Activated T-helper 1 cell treated with anti-CD3 and anti-CD28 coated beads, Interleukin-12 subunit alpha, Interleukin-12 subunit beta, Interleukin-2, Interleukin-4 antibody, amounts not matched to agents 30 ng/mL and 10 ng/mL and 1 ng/mL, durations not matched to agents 14 hours and 24 hours and 36 hours (primary cell): Measurements from ENCODE around the gene KCNMA1. TPM values are rescaled to one million over a fixed set of nuclear protein-coding genes. Genes with fewer than 3 reads are reported as not detected.

Experiments used
- DNase-seq: peaks from one replicate; pipeline ENCODE4 v3.0.0; 2021; ENCODE audit warnings: low spot score
- H3K27ac Mint-ChIP-seq: one replicate; pipeline ENCODE4 v1.8.0; 2021; ENCODE audit warnings: mild to moderate bottlenecking, mixed read lengths
- H3K27me3 Mint-ChIP-seq: one replicate; pipeline ENCODE4 v1.8.0; 2022; ENCODE audit warnings: mild to moderate bottlenecking, moderate library complexity, mixed read lengths; ENCODE audit not compliant: insufficient read depth
- H3K36me3 Mint-ChIP-seq: one replicate; pipeline ENCODE4 v1.8.0; 2021; ENCODE audit warnings: low read depth, mixed read lengths
- H3K4me1 Mint-ChIP-seq: one replicate; pipeline ENCODE4 v1.8.0; 2021; ENCODE audit warnings: low read depth, mixed read lengths
- H3K4me3 Mint-ChIP-seq: one replicate; pipeline ENCODE4 v1.8.0; 2021; ENCODE audit warnings: mild to moderate bottlenecking, moderate library complexity, mixed read lengths
- H3K9me3 Mint-ChIP-seq: one replicate; pipeline ENCODE4 v1.8.0; 2021; ENCODE audit warnings: mixed read lengths
- intact Hi-C: fragments of 100-400 bp; cut with micrococcal nuclease; formaldehyde crosslinking; loops from one replicate; pipeline ENCODE4 v1.15.1; 2024
- total RNA-seq: library from RNA; stranded (reverse); gene quantifications from 2 replicates; pipeline ENCODE4 v1.2.3, GENCODE V29; 2022

KCNMA1 gene
- total RNA-seq, 1 donor from 2014 or later, result not detected

DNA sequence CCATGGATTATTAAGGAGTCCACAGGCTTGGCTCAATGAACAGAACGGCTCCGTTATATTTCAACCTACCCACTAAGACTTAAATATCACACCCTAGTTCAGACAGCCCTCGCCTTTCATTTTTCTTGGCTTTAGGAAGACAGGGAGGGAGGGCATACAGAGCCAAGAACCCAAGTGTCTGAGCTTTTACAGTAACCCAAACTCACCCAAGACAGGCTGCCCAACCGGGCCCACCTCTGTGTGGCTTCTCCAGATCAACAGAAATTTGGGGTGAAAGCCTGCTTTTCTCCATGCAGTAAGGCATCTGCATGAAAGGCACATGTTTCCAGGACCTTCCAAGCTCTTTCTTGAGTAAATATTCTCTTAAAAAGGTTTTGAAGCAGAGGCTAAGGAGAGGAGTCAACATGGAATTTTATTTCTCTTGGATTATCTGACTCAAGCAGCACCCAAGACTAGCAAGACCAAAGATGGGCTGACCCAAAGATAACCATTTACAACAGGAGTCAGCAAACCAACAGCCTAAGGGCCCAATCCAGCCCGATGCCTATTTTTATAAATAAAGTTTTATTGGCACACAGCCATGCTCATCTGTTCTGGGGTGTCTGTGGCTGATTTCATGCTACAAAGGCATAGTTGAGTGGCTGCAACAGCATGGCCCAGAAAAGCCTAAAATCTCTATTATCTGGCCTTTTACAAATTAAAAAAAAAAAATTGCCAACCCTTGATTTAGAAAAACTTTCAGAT, 90.1 kb downstream of the KCNMA1 start:
- no peak overlapping the region for H3K27ac Mint-ChIP-seq
- no peaks in the 10 kb centered on the region for H3K4me1 Mint-ChIP-seq
- no peaks in the 10 kb centered on the region for H3K36me3 Mint-ChIP-seq
- intact Hi-C loops, result no loop called here
- DNase-seq, result no peak
- peaks cover 14% of the 10 kb centered on the region for H3K27me3 Mint-ChIP-seq
- no peaks in the 10 kb centered on the region for H3K9me3 Mint-ChIP-seq
- no peak overlapping the region for H3K4me3 Mint-ChIP-seq

GRCh38 chr10:77546042-77546441, 91.6 kb downstream of the KCNMA1 start:
- Mint-ChIP-seq H3K4me3 (no peak overlapping the region), H3K9me3 (no peaks in the 10 kb centered on the region), H3K27me3 (peaks cover 12% of the 10 kb centered on the region), H3K27ac (no peak overlapping the region), H3K4me1 (no peaks in the 10 kb centered on the region), H3K36me3 (no peaks in the 10 kb centered on the region)
- no peak for DNase-seq
- intact Hi-C loops, result no loop called here

DNA sequence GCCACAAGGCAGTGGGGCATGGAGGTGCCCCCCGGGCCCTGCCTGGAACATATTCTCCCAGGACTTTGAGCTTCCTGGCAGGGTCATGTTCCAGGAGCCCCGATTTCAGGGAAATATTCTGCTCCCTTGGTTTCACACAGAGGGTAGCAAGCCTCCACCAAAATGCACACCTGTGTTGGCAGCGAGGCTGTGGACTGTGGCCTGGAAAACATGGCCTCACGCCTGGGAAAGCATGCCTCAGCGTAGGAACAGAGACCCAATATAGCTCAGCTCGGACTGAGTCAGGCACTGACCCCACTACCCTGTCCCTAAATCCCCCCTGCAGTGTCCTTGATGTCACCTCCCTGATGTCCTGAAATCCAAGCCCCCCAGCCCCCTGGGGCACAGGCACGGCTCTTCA, 92.0 kb downstream of the KCNMA1 start:
- Mint-ChIP-seq H3K4me3 (no peak overlapping the region), H3K27me3 (peaks cover 12% of the 10 kb centered on the region), H3K27ac (no peak overlapping the region), H3K9me3 (no peaks in the 10 kb centered on the region), H3K36me3 (no peaks in the 10 kb centered on the region), H3K4me1 (no peaks in the 10 kb centered on the region)
- no peak for DNase-seq
- intact Hi-C loops, result no loop called here

DNA sequence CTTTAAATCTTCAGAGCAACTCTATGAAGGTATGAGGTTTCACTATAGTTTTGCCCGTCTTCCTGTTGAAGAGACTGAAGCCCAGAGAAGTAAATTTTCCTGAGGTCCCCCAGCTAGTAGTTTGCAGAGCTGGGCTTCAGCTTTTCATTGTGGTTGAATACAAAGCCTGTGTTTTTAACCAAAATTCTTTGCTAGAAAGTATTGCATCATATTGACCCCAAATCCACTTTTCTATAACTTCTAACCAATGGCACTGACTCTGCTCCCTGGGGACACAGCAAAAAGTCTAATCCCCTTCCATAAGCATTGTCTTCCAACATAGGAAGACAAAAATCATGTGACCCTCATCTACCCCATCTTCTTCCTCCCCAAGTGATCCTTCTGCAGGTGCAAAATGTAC, 93.0 kb downstream of the KCNMA1 start:
- H3K36me3 Mint-ChIP-seq, result no peaks in the 10 kb centered on the region

GRCh38 chr10:77542710-77543259, 94.8 kb downstream of the KCNMA1 start:
- H3K27me3 Mint-ChIP-seq, result peaks cover 12% of the 10 kb centered on the region
- no peaks in the 10 kb centered on the region for H3K36me3 Mint-ChIP-seq
- no peak overlapping the region for H3K27ac Mint-ChIP-seq
- no peaks in the 10 kb centered on the region for H3K4me1 Mint-ChIP-seq
- no peak overlapping the region for H3K4me3 Mint-ChIP-seq
- no peaks in the 10 kb centered on the region for H3K9me3 Mint-ChIP-seq
- DNase-seq, result no peak
- intact Hi-C loops, result no loop called here

More for the DNA sequence above, 93.0 kb downstream of the KCNMA1 start:
- H3K9me3 Mint-ChIP-seq, result no peaks in the 10 kb centered on the region
- H3K4me1 Mint-ChIP-seq, result no peaks in the 10 kb centered on the region
- intact Hi-C loops, result no loop called here
- peaks cover 12% of the 10 kb centered on the region for H3K27me3 Mint-ChIP-seq
- no peak overlapping the region for H3K27ac Mint-ChIP-seq
- DNase-seq, result no peak
- no peak overlapping the region for H3K4me3 Mint-ChIP-seq

GRCh38 chr10:77541944-77542343, 95.7 kb downstream of the KCNMA1 start:
- no peaks in the 10 kb centered on the region for H3K9me3 Mint-ChIP-seq
- H3K36me3 Mint-ChIP-seq, result no peaks in the 10 kb centered on the region
- peaks cover 12% of the 10 kb centered on the region for H3K27me3 Mint-ChIP-seq
- no peak overlapping the region for H3K4me3 Mint-ChIP-seq
- no peak for DNase-seq
- H3K4me1 Mint-ChIP-seq, result no peaks in the 10 kb centered on the region
- no peak overlapping the region for H3K27ac Mint-ChIP-seq
- intact Hi-C loops, result no loop called here

- H3K36me3 Mint-ChIP-seq, result no peaks in the 10 kb centered on the region
- no peaks in the 10 kb centered on the region for H3K9me3 Mint-ChIP-seq
- peaks cover 12% of the 10 kb centered on the region for H3K27me3 Mint-ChIP-seq
- H3K27ac Mint-ChIP-seq, result no peak overlapping the region
- intact Hi-C loops, result no loop called here
- no peak for DNase-seq
- H3K4me1 Mint-ChIP-seq, result no peaks in the 10 kb centered on the region
- no peak overlapping the region for H3K4me3 Mint-ChIP-seq
Measured at GRCh38 chr10:77541247-77541646, 96.4 kb downstream of the KCNMA1 start.

DNA sequence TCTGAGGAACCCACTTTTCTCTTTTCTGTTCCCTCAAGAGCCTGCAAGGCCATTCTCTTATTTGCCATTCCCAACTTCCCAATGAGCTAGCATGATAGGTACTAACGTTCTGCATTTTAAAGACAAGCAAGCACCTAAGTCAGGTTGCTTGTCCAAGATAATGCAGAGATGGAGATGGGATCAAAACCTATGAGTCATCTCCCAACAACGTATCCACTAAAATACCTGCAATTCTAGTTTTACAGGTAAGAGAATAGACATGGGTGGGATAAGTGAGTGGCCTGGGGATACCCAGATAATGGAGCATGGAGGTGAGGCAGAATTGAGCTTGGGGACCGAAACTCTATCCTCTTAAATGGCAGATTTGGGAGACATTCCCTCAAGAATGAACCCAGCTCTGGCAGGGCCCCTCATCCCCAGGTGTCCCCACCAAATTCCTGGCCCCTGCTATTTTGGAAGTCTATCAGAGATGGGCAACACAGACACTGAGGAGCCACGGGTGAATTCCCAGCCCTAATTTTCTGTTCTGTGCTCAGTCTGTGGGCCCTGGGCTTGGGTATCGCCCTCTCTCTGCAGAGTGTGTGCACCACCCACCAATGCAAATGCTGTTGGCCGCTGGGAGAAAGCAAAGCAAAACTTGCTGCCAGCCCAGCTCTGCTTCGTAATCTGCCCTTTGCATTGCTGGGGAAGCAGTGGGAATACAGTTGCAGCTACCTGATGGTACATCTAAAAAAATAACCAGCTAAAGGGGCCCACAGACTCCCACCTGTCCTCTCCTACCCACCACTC, 98.3 kb downstream of the KCNMA1 start:
- Mint-ChIP-seq H3K27me3 (peaks cover 6% of the 10 kb centered on the region), H3K36me3 (no peaks in the 10 kb centered on the region), H3K4me3 (no peak overlapping the region), H3K4me1 (no peaks in the 10 kb centered on the region), H3K27ac (no peak overlapping the region), H3K9me3 (no peaks in the 10 kb centered on the region)
- DNase-seq, result no peak
- intact Hi-C loops, result no loop called here

- no peak for DNase-seq
- Mint-ChIP-seq H3K27ac (no peak overlapping the region), H3K36me3 (no peaks in the 10 kb centered on the region), H3K27me3 (no peaks in the 10 kb centered on the region), H3K9me3 (no peaks in the 10 kb centered on the region), H3K4me3 (no peak overlapping the region), H3K4me1 (no peaks in the 10 kb centered on the region)
- intact Hi-C loops, result no loop called here
Measured at GRCh38 chr10:77537720-77538373, 99.8 kb downstream of the KCNMA1 start.

DNA sequence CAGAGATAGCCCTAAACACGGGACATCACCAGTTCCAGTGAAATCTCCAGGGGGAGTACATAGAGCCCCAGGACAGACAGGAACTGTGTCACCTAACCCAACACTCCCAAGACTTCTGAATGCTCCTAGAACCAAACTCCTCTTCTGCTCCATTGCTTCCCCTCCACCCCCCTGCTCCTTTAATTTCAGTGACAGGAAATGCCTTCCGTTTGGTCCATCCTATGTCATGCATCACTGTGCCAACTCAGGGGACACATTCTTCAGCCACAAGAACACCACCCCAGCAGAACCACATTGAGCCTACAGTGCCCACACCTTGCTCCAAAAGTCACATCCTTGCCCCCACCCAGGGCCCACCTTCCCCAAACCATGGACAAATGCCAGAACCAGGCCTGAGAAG, 100.5 kb downstream of the KCNMA1 start:
- Mint-ChIP-seq H3K27me3 (no peaks in the 10 kb centered on the region), H3K36me3 (no peaks in the 10 kb centered on the region), H3K4me3 (no peak overlapping the region), H3K27ac (no peak overlapping the region), H3K9me3 (no peaks in the 10 kb centered on the region), H3K4me1 (no peaks in the 10 kb centered on the region)
- intact Hi-C loops, result no loop called here
- no peak for DNase-seq

- intact Hi-C loops, result no loop called here
- Mint-ChIP-seq H3K27ac (no peak overlapping the region), H3K4me1 (no peaks in the 10 kb centered on the region), H3K27me3 (no peaks in the 10 kb centered on the region), H3K9me3 (no peaks in the 10 kb centered on the region), H3K36me3 (no peaks in the 10 kb centered on the region), H3K4me3 (no peak overlapping the region)
- no peak for DNase-seq
Measured at GRCh38 chr10:77533887-77534278, 103.7 kb downstream of the KCNMA1 start.

GRCh38 chr10:77533146-77533886, 104.3 kb downstream of the KCNMA1 start:
- DNase-seq, result no peak
- Mint-ChIP-seq H3K36me3 (no peaks in the 10 kb centered on the region), H3K27ac (no peak overlapping the region), H3K9me3 (no peaks in the 10 kb centered on the region), H3K27me3 (no peaks in the 10 kb centered on the region), H3K4me1 (no peaks in the 10 kb centered on the region), H3K4me3 (no peak overlapping the region)
- intact Hi-C loops, result no loop called here
